ENCODE results near the gene RPS24.
A peak's percentile ranks its signal among the peaks of the same experiment; 100 is the strongest.

Gene RPS24

GRCh38 chr10:78035437-78035836 lies 1.8 kb downstream of the RPS24 start:
- POLR2A ChIA-PET (ENCODE audit: low non-redundant PET): no interaction called here
- CTCF ChIA-PET: interaction anchor here (1.6 kb wide), 1 partner anchor 12 kb away, joined by 7 read pairs; no protein-coding TSS in a partner anchor
- H3K27ac ChIP-seq: no peak overlapping the region
- DNase-seq (ENCODE audit: low spot score): no peak
- TF ChIP-seq, protein P1, sequence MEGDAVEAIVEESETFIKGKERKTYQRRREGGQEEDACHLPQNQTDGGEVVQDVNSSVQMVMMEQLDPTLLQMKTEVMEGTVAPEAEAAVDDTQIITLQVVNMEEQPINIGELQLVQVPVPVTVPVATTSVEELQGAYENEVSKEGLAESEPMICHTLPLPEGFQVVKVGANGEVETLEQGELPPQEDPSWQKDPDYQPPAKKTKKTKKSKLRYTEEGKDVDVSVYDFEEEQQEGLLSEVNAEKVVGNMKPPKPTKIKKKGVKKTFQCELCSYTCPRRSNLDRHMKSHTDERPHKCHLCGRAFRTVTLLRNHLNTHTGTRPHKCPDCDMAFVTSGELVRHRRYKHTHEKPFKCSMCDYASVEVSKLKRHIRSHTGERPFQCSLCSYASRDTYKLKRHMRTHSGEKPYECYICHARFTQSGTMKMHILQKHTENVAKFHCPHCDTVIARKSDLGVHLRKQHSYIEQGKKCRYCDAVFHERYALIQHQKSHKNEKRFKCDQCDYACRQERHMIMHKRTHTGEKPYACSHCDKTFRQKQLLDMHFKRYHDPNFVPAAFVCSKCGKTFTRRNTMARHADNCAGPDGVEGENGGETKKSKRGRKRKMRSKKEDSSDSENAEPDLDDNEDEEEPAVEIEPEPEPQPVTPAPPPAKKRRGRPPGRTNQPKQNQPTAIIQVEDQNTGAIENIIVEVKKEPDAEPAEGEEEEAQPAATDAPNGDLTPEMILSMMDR (conservative IDR thresholded peaks at IDR 0.05; ENCODE audit: low read depth): no peak

DNA sequence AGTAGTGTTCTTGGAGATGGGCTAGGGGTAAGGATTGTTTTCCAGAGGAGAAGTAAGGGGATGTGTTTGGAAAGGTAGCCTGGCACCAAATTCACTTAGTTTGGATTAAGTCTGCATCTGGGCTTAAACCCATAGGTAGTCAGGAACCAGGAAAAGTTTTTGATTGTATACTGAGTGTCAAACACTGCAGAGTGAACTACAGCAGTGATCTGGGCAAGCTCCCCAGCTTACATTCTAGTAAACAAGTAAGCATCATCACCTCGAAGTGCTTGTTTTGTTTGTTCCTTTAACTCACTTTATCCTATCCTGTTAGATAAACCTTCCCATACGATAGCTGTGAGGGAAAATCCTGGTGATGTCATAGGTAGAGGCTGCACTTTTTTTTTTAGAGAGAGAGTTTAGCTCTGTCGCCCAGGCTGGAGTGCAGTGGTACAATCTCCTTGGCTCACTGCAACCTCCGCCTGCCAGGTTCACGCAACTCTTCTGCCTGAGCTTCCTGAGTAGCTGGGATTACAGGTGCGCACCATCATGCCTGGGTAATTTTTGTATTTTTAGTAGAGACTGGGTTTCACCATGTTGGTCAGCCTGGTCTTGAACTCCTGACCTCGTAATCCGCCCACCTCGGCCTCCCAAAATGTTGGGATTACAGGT lies 2.4 kb downstream of the RPS24 start:
- POLR2A ChIA-PET (ENCODE audit: low non-redundant PET): no interaction called here
- TF ChIP-seq, protein P1 (conservative IDR thresholded peaks at IDR 0.05; ENCODE audit: low read depth): no peak
- no peak for DNase-seq (ENCODE audit: low spot score)
- H3K27ac ChIP-seq: peak overlapping the region; percentile 52
- CTCF ChIA-PET: interaction anchor here (1.1 to 1.6 kb wide), 2 partner anchors 12 to 1262 kb away, joined by 3 to 7 read pairs; no protein-coding TSS in a partner anchor

GRCh38 chr10:78038105-78038504 lies 4.4 kb downstream of the RPS24 start:
- TF ChIP-seq, protein P1 (conservative IDR thresholded peaks at IDR 0.05; ENCODE audit: low read depth): no peak
- ChIA-PET CTCF (no interaction called here), POLR2A (ENCODE audit: low non-redundant PET) (no interaction called here)
- no peak overlapping the region for H3K27ac ChIP-seq
- DNase-seq (ENCODE audit: low spot score): no peak

DNA sequence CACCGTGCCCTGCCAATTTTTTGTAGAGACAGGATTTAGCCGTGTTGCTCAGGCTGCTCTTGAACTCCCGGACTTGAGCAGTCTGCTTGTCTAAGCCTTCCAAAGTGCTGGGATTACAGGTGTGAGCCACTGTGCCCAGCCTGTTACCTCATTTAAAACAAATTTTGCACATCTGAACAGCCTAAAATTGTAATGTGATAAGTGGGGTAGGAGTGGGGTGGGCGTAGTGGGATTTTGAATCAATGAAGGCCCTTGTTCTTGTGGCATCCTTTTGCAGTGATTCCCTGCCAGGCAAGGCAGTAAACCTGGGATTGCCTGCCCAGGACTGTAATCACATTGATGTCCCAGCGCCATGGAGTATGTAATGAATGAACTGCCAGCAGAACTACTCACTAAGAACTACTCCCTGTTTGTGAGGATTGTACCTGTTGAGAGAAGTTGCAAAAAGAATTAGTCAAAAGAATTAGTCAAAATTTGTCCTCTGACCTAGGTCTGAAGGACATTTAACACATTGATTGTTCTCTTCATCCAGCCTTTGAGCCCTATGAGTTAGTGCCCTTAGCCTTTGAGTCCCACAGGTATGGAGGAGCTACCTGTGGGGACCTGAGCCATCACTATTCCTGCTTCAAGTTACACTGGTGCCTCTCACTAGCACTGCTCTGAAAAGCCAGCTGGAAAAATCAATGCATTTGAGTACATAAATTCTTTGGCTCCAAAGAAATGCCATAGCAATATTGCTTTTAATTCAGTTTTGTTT lies 5.3 kb downstream of the RPS24 start:
- ChIA-PET CTCF (no interaction called here), POLR2A (ENCODE audit: low non-redundant PET) (no interaction called here)
- TF ChIP-seq, protein P1 (conservative IDR thresholded peaks at IDR 0.05; ENCODE audit: low read depth): no peak
- DNase-seq (ENCODE audit: low spot score): no peak
- H3K27ac ChIP-seq: peak overlapping the region; percentile 38

DNA sequence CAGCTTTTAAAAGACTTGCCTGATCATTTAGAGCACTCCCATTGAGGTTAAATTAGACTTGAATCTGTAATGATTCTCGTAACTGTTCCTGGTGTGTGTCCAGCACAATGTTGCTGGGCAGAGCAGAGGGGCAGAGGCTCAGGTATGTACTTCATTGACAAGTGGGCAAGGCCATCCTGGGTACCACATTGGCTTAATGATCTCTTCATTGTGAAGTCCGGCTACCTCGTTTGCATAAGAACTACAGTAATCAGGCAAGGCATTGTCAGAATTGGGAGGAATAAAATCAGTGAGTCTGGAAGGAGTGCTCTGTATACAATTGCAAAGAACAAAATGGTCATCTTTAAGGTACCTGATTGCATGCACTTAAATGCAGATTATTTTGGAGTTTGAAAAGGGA lies 6.1 kb downstream of the RPS24 start:
- POLR2A ChIA-PET (ENCODE audit: low non-redundant PET): no interaction called here
- H3K27ac ChIP-seq: no peak overlapping the region
- no peak for DNase-seq (ENCODE audit: low spot score)
- CTCF ChIA-PET: no interaction called here
- TF ChIP-seq, protein P1 (conservative IDR thresholded peaks at IDR 0.05; ENCODE audit: low read depth): no peak

- no peak for DNase-seq (ENCODE audit: low spot score)
- H3K27ac ChIP-seq: peak overlapping the region; percentile 56
- CTCF ChIA-PET: no interaction called here
- TF ChIP-seq, protein P1 (conservative IDR thresholded peaks at IDR 0.05; ENCODE audit: low read depth): no peak
- POLR2A ChIA-PET (ENCODE audit: low non-redundant PET): no interaction called here
Measured at GRCh38 chr10:78041170-78042057, 7.8 kb downstream of the RPS24 start.

Data from RWPE1 (cell line).